ENCODE results near the gene MAD1L1. TPM values are rescaled to one million over a fixed set of nuclear protein-coding genes. Genes with fewer than 3 reads are reported as not detected.

Gene MAD1L1
- total RNA-seq, 1 experiment from 2014 or later: 38.5 TPM

- no peaks in the 10 kb centered on the region for H3K9me2 ChIP-seq (ENCODE audit: insufficient read depth)
- no peaks in the 10 kb centered on the region for H3K36me3 ChIP-seq (ENCODE audit: control insufficient read depth in 1 of 2, insufficient read depth in 2 of 2, low read length in 2 of 2)
- H3K4me2 ChIP-seq (ENCODE audit: low read length): peak overlapping the region; percentile 88; the same call in 1 of the 2 replicates
- H3K27me3 ChIP-seq (ENCODE audit: insufficient read depth, low read length): no peaks in the 10 kb centered on the region
- no peaks in the 10 kb centered on the region for H4K20me1 ChIP-seq (ENCODE audit: insufficient read depth)
- H3K9ac ChIP-seq (ENCODE audit: low read length): no peak overlapping the region
- no peak overlapping the region; the same call in 1 of the 2 replicates for H3K27ac ChIP-seq (ENCODE audit: low read depth, low read length)
- H3K9me3 ChIP-seq (ENCODE audit: control insufficient read depth in 1 of 2, insufficient read depth in 1 of 2, low read depth in 1 of 2, low read length in 2 of 2): no peaks in the 10 kb centered on the region
- peaks cover 4% of the 10 kb centered on the region; the same call in 1 of the 2 replicates for H3K79me2 ChIP-seq (ENCODE audit: insufficient read depth, low read length)
- TF ChIP-seq POLR2A (IDR thresholded peaks at IDR 0.05; ENCODE audit: borderline replicate concordance, extremely low read depth, insufficient read depth, insufficient read length): no peak
- no peak for TF ChIP-seq CEBPB (IDR thresholded peaks at IDR 0.05; ENCODE audit: low read depth)
- no peak for TF ChIP-seq EZH2 (IDR thresholded peaks at IDR 0.05)
- TF ChIP-seq SRF (IDR thresholded peaks at IDR 0.05; ENCODE audit: low read depth): no peak
- TF ChIP-seq RAD21 (IDR thresholded peaks at IDR 0.05; ENCODE audit: low read depth): no peak
- no peak for TF ChIP-seq EZH2phosphoT487 (IDR thresholded peaks at IDR 0.05; ENCODE audit: borderline replicate concordance)
- TF ChIP-seq ELF1 (IDR thresholded peaks at IDR 0.05; ENCODE audit: borderline replicate concordance, low read depth): no peak
- no peak for TF ChIP-seq SIN3A (IDR thresholded peaks at IDR 0.05; ENCODE audit: low read depth)
- TF ChIP-seq JUND (IDR thresholded peaks at IDR 0.05): no peak
- no peak for TF ChIP-seq ATF3 (IDR thresholded peaks at IDR 0.05)
- TF ChIP-seq REST (IDR thresholded peaks at IDR 0.05; ENCODE audit: low read depth): no peak
- no peak for TF ChIP-seq ZFX (IDR thresholded peaks at IDR 0.05)
- TF ChIP-seq CBX3 (IDR thresholded peaks at IDR 0.05; ENCODE audit: low read depth): no peak
- TF ChIP-seq TCF7L2 (IDR thresholded peaks at IDR 0.05; ENCODE audit: borderline replicate concordance, extremely low read depth, insufficient read depth, insufficient read length): no peak
- TF ChIP-seq CTCF (IDR thresholded peaks at IDR 0.05 in 2 of 3, conservative IDR thresholded peaks at IDR 0.05 in 1 of 3; ENCODE audit: borderline replicate concordance in 1 of 3, insufficient read depth in 1 of 3, low read depth in 2 of 3, low read length in 2 of 3): no peak
- no peak for TF ChIP-seq FOSL1 (IDR thresholded peaks at IDR 0.05; ENCODE audit: low read depth)
- no peak for TF ChIP-seq POLR2AphosphoS5 (IDR thresholded peaks at IDR 0.05; ENCODE audit: low read depth, low read length)
- no peak for TF ChIP-seq YY1 (IDR thresholded peaks at IDR 0.05; ENCODE audit: extremely low read depth, insufficient replicate concordance, low read depth, low read length)
- DNase-seq (ENCODE audit: low read depth, low spot score): no peak
- intact Hi-C loops (cut with micrococcal nuclease): no loop called here
- no TSS peak for BruUV-seq (replicated peaks)
- no peak overlapping the region for H3K4me3 ChIP-seq (replicated peaks in 1 of 2; ENCODE audit: low read depth in 1 of 2, low read length in 2 of 2)
- CTCF ChIA-PET: no interaction called here
- no peak for ATAC-seq
- H2AFZ ChIP-seq (ENCODE audit: low read depth, low read length, poor library complexity, severe bottlenecking): no peak overlapping the region
- RAD21 ChIA-PET (ENCODE audit: low non-redundant PET in 1 of 2, low total read pairs in 2 of 2, uncharacterized antibody in 2 of 2, unreplicated experiment in 2 of 2): no interaction called here
- peaks cover 46 to 60% of the 10 kb centered on the region in 2 experiments for H3K4me1 ChIP-seq (ENCODE audit: control insufficient read depth in 1 of 2, insufficient read depth in 2 of 2, low read length in 2 of 2)
- POLR2A ChIA-PET: no interaction called here
These were observed 114.7 kb downstream of the MAD1L1 start for GRCh38 chr7:2118056-2118455.
